WTC11 (cell line): ENCODE data around the gene ZFPM1. TPM values are rescaled to one million over a fixed set of nuclear protein-coding genes. Genes with fewer than 3 reads are reported as not detected.

Experiments
- ATAC-seq: fragments of 200-7000 bp; cut with Tn5 transposase; 2 replicates; pipeline ENCODE4 v1.10.0; 2021; ENCODE audit warnings: mild to moderate bottlenecking, moderate library complexity
- CTCF ChIA-PET: fragments of 300-600 bp; sonication (Branson Sonifier 250); formaldehyde crosslinking; loops from one replicate; lab custom pipeline; 2021; ENCODE audit warnings: antibody characterized with exemption; lab: Charles Lee
- POLR2A ChIA-PET: fragments of 350-600 bp; sonication (Branson Sonifier 250); formaldehyde crosslinking; loops from one replicate; lab custom pipeline; 2021; ENCODE audit warnings: antibody characterized with exemption; lab: Charles Lee
- DNase-seq: peaks from one replicate; pipeline ENCODE4 v3.0.0; 2021; ENCODE audit warnings: low spot score
- H3K27ac Mint-ChIP-seq: 2 replicates; pipeline ENCODE4 v1.8.0; 2021; ENCODE audit warnings: mixed read lengths
- H3K27me3 Mint-ChIP-seq: 2 replicates; pipeline ENCODE4 v1.8.0; 2021; ENCODE audit warnings: low read depth, mild to moderate bottlenecking, moderate library complexity, mixed read lengths
- H3K36me3 Mint-ChIP-seq: 2 replicates; pipeline ENCODE4 v1.8.0; 2021; ENCODE audit warnings: mixed read lengths
- H3K4me1 Mint-ChIP-seq: 2 replicates; pipeline ENCODE4 v1.8.0; 2022; ENCODE audit warnings: mixed read lengths
- H3K4me3 Mint-ChIP-seq: 2 replicates; pipeline ENCODE4 v1.8.0; 2021; ENCODE audit warnings: mild to moderate bottlenecking, moderate library complexity, mixed read lengths
- H3K9me3 Mint-ChIP-seq: 2 replicates; pipeline ENCODE4 v1.8.0; 2021; ENCODE audit warnings: mixed read lengths
- ATF1 ChIP-seq: sonication (generic); formaldehyde crosslinking; IDR thresholded peaks from 2 replicates; pipeline ENCODE4 v1.8.1; 2023; ENCODE audit warnings: mild to moderate bottlenecking, moderate library complexity, missing genetic modification reagents
- CBFB ChIP-seq: sonication (generic); formaldehyde crosslinking; IDR thresholded peaks from 2 replicates; pipeline ENCODE4 v1.8.1; 2022; ENCODE audit warnings: mild to moderate bottlenecking, low read depth, missing genetic modification reagents
- CDX4 ChIP-seq: fragments of 250-450 bp; sonication (Bioruptor Pico); IDR thresholded peaks from 2 replicates; pipeline ENCODE4 v1.9.0; 2021; ENCODE audit warnings: moderate library complexity, mild to moderate bottlenecking, inconsistent platforms, borderline replicate concordance
- CREM ChIP-seq: sonication (generic); formaldehyde crosslinking; IDR thresholded peaks from 2 replicates; pipeline ENCODE4 v1.8.1; 2022; ENCODE audit warnings: mild to moderate bottlenecking, missing genetic modification reagents, moderate library complexity
- FOXJ3 ChIP-seq: sonication (generic); formaldehyde crosslinking; IDR thresholded peaks from 2 replicates; pipeline ENCODE4 v1.9.0; 2021; ENCODE audit warnings: missing genetic modification reagents, mild to moderate bottlenecking, borderline replicate concordance
- FOXP1 ChIP-seq: sonication (generic); formaldehyde crosslinking; IDR thresholded peaks from 2 replicates; pipeline ENCODE4 v1.8.0; 2022; ENCODE audit warnings: missing genetic modification reagents, mild to moderate bottlenecking, moderate library complexity, borderline replicate concordance
- HMGXB4 ChIP-seq: sonication (generic); formaldehyde crosslinking; IDR thresholded peaks from 2 replicates; pipeline ENCODE4 v1.8.1; 2023; ENCODE audit warnings: mild to moderate bottlenecking, moderate library complexity, missing genetic modification reagents
- IRF1 ChIP-seq: sonication (generic); formaldehyde crosslinking; IDR thresholded peaks from 2 replicates; pipeline ENCODE4 v1.8.0; 2023; ENCODE audit warnings: missing genetic modification reagents
- IRF2 ChIP-seq: sonication (generic); formaldehyde crosslinking; IDR thresholded peaks from 2 replicates; pipeline ENCODE4 v1.8.0; 2022; ENCODE audit warnings: low read depth, missing genetic modification reagents, borderline replicate concordance
- MLX ChIP-seq: sonication (generic); formaldehyde crosslinking; IDR thresholded peaks from 2 replicates; pipeline ENCODE4 v1.8.1; 2023; ENCODE audit warnings: mild to moderate bottlenecking, missing genetic modification reagents, moderate library complexity
- NFYB ChIP-seq: sonication (generic); formaldehyde crosslinking; conservative IDR thresholded peaks from 2 replicates; pipeline ENCODE4 v1.8.0; 2022; ENCODE audit warnings: low read depth, missing genetic modification reagents
- NR1H2 ChIP-seq: sonication (generic); formaldehyde crosslinking; IDR thresholded peaks from 2 replicates; pipeline ENCODE4 v1.9.0; 2021; ENCODE audit warnings: mild to moderate bottlenecking, moderate library complexity, missing genetic modification reagents
- PRDM15 ChIP-seq: sonication (generic); formaldehyde crosslinking; IDR thresholded peaks from 2 replicates; pipeline ENCODE4 v1.8.0; 2022; ENCODE audit warnings: missing genetic modification reagents
- PRRX2 ChIP-seq: fragments of 250-450 bp; sonication (Bioruptor Pico); IDR thresholded peaks from 2 replicates; pipeline ENCODE4 v1.8.0; 2021; ENCODE audit warnings: mild to moderate bottlenecking
- RELA ChIP-seq: sonication (generic); formaldehyde crosslinking; IDR thresholded peaks from 2 replicates; pipeline ENCODE4 v1.8.1; 2022; ENCODE audit warnings: missing genetic modification reagents, mild to moderate bottlenecking, borderline replicate concordance
- USF1 ChIP-seq: sonication (generic); formaldehyde crosslinking; IDR thresholded peaks from 2 replicates; pipeline ENCODE4 v1.8.0; 2022; ENCODE audit warnings: mild to moderate bottlenecking, missing genetic modification reagents
- ZNF281 ChIP-seq: sonication (generic); formaldehyde crosslinking; IDR thresholded peaks from 2 replicates; pipeline ENCODE4 v1.8.0; 2023; ENCODE audit warnings: mild to moderate bottlenecking, missing genetic modification reagents
- ZNF317 ChIP-seq: sonication (generic); formaldehyde crosslinking; IDR thresholded peaks from 2 replicates; pipeline ENCODE4 v1.8.1; 2023; ENCODE audit warnings: low read depth, mild to moderate bottlenecking, moderate library complexity, missing genetic modification reagents, borderline replicate concordance
- ZNF416 ChIP-seq: fragments of 250-450 bp; sonication (Bioruptor Pico); IDR thresholded peaks from 2 replicates; pipeline ENCODE4 v1.9.0; 2021; ENCODE audit warnings: mild to moderate bottlenecking, inconsistent platforms
- ZNF671 ChIP-seq: fragments of 250-450 bp; sonication (Bioruptor Pico); IDR thresholded peaks from 2 replicates; pipeline ENCODE4 v1.8.0; 2021; ENCODE audit warnings: mild to moderate bottlenecking
- total RNA-seq: library from RNA; stranded (reverse); gene quantifications from 3 replicates; pipeline ENCODE4 v1.2.3, GENCODE V29; 2021

The ZFPM1 gene
- total RNA-seq, 1 experiment from 2014 or later: 9.3 TPM

GRCh38 chr16:88476203-88476602, 23.1 kb downstream of the ZFPM1 start (continued):
- TF ChIP-seq ZNF281: no peak
- TF ChIP-seq CREM: no peak
- no peak for TF ChIP-seq FOXJ3 (CRISPR knock-in tag)
- TF ChIP-seq, all 79 proteins: peak for 0

- no peak for ATAC-seq
- no peak for TF ChIP-seq PRRX2 (CRISPR knock-in tag)
- TF ChIP-seq ZNF317 (CRISPR knock-in tag): no peak
- no peak for TF ChIP-seq ATF1
- no peak for TF ChIP-seq CDX4 (CRISPR knock-in tag)
- TF ChIP-seq IRF2 (CRISPR knock-in tag): no peak
- no peak for TF ChIP-seq NR1H2 (CRISPR knock-in tag)
- TF ChIP-seq PRDM15 (CRISPR knock-in tag): no peak
- TF ChIP-seq CBFB (CRISPR knock-in tag): no peak
- no peak for TF ChIP-seq HMGXB4 (CRISPR knock-in tag)
- no peak for TF ChIP-seq IRF1 (CRISPR knock-in tag)
- TF ChIP-seq ZNF671: no peak
- TF ChIP-seq USF1 (CRISPR knock-in tag): no peak
- no peak for TF ChIP-seq ZNF416 (CRISPR knock-in tag)
- no peak for TF ChIP-seq NFYB
- no peak for TF ChIP-seq RELA (CRISPR knock-in tag)
- TF ChIP-seq CREM: no peak
- TF ChIP-seq MLX (CRISPR knock-in tag): no peak
- no peak for TF ChIP-seq FOXP1 (CRISPR knock-in tag)
- DNase-seq: no peak
- ChIA-PET CTCF (interaction anchor here (1.2 kb wide), 1 partner anchor 18 kb away, joined by 4 read pairs; no protein-coding TSS in a partner anchor), POLR2A (no interaction called here)
- Mint-ChIP-seq H3K4me1 (peaks cover 6% of the 10 kb centered on the region; the same call in 1 of the 2 replicates), H3K9me3 (no peaks in the 10 kb centered on the region), H3K27me3 (no peaks in the 10 kb centered on the region), H3K36me3 (no peaks in the 10 kb centered on the region), H3K4me3 (no peak overlapping the region), H3K27ac (peak overlapping the region; percentile 88)
These were observed 23.8 kb downstream of the ZFPM1 start for GRCh38 chr16:88476817-88477397.
